Renal cortical epithelial cell (primary cell): ENCODE results near the gene EYS. TPM values are rescaled to one million over a fixed set of nuclear protein-coding genes. Genes with fewer than 3 reads are reported as not detected.
"Not testable (repeated sequence)": the region's sequence is repeated elsewhere in the genome, so short reads cannot be mapped to it uniquely, and the experiment has no call there.

Source experiments
- DNase-seq: peaks from one replicate; pipeline ENCODE4 v3.0.0-alpha.2; 2011; ENCODE audit warnings: low read depth
- total RNA-seq: library from RNA; depleted of rRNA; stranded (reverse); fragments of >200 nt; gene quantifications from 2 replicates; pipeline ENCODE4 v1.2.3, GENCODE V29; 2014

The EYS gene
- total RNA-seq, 1 donor from 2014 or later: 0.10 TPM

DNA sequence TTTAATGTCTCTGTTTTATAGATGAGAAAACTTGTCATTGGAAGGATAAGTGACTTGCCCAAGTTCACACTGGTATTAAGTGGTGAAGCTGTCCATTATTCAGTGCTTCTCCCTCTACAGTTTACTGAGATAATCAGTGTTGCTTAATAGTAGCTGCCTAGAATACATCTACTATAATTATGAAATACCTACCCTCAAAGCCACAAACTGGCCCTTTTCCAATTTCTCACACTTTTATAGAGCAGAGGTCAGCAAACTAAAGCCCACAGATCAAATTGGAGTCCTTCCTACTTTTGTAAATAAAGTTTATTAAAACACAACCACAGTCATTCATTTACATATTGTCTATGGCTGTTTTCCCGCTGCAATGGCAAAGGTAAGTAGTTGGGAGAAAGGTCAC lies 73.5 kb downstream of the EYS start:
- DNase-seq: no peak

DNA sequence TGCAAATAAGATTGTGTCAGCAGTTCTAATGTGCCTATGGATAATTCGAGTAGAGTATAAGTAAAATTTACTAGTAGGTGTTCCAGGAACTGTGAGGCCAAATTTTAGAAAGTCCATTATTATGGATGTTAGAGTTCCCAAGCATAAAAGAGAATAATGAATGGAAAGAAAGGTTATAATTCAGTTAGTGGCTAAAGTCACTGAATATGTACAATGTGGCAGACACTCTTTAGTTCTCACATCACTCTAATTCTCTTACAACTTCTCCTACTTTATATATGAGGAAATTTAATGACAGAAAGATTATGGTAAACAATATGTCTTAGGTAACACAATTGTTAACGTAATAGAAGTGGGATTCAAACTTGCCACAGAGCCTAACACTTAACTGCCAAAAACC lies 75.3 kb downstream of the EYS start:
- no peak for DNase-seq

DNA sequence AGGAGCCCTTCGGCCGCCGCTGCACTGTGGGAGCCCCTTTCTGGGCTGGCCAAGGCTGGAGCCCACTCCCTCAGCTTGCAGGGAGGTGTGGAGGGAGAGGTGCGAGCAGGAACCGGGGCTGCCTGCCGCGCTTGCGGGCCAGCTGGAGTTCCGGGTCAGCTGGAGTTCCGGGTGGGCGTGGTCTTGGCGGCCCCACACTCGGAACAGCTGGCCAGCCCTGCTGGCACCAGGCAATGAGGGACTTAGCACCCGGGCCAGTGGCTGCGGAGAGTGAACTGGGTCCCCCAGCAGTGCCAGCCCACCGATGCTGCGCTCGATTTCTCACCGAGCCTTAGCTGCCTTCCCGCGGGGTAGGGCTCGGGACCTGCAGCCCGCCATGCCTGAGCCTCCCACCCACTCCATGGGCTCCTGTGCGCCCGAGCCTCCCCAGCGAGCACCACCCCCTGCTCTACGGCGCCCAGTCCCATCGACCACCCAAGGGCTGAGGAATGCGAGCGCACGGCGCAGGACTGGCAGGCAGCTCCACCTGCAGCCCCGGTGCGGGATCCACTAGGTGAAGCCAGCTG lies 79.5 kb downstream of the EYS start:
- not testable (repeated sequence) for DNase-seq

DNA sequence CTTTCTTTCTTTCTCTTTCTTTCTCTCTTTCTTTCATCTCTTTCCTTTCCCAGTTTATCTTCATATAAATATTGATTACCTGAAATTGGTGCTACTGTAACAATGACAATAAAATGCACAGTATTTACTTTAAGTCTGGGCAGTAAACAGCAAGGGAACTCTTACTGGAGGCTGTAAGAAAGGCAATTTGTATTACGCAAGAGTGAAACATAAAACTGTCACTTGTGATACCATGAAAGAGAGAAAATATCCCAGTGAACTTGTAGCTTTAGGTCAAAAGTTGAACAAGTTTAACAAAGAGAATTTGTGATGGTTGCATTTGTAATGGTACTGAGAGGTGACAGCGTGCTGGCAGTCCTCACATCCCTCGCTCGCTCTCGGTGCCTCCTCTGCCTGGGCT lies 80.0 kb downstream of the EYS start:
- DNase-seq: no peak

DNA sequence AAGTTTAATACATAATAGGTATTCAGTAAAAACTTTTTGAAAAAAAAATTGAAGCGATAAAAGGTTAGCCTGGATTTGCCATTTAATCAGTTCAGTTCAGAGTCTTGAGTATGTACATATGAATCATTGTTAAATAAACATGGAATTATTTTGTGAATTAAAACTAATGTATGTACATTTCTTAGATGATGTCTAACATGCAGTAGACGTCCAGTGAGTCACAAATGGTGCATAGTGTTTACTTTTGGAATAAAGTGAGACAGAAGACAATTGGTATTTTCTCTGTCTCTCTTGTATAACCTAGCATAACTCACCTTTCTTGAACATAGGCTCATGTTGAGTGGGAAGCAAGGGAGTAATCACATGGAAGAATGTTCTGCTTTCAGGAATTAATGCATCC lies 83.5 kb downstream of the EYS start:
- DNase-seq: no peak

DNA sequence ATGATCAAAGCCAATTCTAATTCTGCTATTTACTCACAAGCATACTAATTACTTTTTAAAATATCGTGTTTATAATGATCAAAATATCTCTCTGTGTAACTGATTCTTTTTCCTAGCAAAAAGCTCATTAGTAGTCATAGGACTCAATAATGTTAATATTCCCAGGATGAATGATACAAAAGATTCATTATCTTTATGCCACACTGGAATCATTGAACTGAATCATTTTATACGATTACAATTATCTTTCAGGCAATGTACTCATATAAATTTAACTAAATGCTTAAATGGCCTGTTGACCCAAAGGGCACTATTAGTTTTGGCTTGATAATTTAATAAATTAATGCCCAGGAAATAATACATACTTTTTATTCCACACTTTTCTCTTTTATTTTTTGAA lies 96.3 kb downstream of the EYS start:
- no peak for DNase-seq

DNA sequence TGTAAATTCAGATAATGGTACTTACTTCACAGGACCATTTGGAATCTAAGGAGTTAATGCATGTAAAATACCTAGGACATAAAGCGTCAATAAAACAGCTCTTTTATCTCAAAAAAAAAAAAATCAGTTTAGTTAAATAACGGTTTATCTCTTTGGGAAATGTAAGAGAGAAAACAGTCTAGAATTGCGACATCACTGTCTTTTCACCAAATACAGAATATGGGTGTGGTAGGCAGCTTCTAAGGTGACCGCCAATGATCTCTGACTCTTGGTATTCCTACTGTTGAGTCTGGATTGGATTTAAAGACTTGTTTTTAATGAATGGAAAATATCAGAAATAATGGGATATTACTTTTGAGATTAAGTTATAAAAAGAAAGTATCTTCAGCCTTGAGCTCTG lies 111.5 kb downstream of the EYS start:
- no peak for DNase-seq

DNA sequence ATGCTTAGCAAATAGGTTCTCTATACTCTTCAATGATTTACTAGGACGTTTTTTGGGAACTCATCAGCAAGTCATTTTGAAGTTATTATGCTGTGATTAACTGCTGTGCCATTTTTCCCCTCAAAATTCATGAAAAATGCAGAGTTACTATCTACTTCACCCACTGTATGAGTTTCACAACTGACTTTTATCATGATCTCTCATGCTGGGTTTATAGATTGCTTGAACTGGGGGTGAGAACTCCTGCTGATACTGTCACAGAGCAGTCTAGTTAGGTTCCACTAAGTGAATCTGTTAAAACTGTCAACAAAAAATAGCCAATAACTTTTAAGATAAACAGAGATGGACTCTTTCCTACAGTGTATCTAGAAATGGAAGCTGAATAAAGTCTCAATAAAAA lies 136.7 kb downstream of the EYS start:
- no peak for DNase-seq

DNA sequence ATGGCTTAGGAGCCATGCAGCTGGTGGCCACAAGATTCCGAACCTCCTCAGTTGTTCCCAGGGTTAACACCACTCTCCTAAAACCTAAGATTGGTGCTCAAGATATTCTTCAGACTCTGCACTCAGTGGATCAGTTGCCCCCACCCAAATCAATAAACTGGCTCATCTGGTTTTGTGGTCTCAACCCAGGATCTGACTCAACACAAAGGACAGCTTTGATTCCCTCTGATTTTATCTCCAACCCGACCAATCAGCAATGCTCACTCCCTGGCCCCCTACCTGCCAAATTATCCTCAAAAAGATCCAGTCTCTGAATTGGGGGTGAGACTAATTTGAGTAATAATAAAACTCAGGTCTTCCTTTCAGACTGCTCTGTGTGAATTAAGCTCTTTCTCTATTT lies 137.5 kb downstream of the EYS start:
- no peak for DNase-seq

DNA sequence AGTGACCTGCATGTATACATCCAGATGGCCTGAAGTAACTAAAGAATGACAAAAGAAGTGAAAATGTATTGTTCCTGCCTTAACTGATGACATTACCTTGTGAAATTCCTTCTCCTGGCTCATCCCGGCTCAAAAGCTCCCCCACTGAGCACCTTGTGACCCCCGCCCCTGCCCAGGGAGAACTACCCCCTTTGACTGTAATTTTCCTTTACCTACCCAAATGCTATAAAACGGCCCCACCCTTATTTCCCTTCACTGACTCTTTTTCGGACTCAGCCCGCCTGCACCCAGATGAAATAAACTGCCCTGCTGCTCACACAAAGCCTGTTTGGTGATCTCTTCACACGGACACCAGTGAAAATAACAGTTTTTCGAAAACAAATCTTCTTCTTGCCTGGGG lies 138.0 kb downstream of the EYS start:
- DNase-seq: not testable (repeated sequence)

DNA sequence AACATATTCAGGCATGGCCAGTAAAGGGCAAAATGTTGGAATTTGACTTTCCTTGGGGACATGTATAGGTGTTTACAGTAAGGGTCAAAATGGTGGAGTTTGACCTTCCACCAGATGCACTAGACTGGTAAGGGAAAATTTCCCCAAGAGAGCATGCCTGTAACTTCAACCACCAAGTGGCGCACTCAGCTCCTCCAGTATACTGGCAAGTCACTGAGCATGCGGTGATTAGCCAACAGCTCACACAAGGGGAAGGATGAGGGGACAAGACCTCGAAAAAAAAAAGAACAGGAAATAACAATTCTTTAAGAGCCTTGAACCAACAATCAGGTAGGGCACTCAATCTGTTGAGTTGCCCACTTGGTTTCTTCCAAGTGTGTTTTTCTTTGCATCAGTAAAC lies 140.9 kb downstream of the EYS start:
- DNase-seq: no peak

DNA sequence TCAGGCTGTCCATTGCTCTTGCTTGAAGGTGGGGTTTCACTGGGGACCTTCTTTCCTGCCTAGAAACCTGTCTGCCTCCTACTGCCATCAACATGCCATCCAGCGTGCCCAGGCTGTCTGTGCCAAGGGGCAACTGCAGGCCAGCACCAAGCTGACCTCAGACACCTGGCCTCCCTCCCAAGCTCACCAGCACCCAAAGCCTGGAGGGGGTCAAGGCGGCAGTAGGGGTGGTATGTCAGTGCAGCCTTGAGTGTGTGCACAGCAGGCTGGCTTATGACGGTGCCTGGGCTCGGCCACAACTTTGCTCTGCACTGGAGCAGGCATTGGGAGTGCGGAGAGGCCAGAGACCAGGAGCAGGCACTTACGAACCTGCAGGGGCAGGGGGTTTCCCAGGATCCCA lies 149.0 kb downstream of the EYS start:
- DNase-seq: no peak

DNA sequence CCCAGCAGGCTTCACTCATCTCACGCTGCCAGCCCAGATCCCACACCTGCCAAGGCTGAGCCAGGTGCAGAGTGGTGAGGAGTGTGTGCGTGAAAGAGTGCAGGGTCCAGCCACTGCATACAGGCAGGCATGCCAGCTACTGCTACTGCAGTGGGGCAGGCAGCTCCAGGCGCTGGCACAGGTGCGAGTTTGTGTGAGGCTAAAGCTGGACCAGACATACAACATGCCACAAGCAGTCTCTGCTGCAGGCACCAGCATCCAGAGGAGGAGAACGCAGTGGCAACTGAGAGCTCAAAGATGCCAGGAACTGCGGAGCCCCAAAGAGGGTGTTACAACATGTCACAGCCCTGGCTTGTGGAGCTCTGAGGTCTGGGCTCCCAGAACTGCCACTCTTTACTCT lies 149.8 kb downstream of the EYS start:
- DNase-seq: no peak

DNA sequence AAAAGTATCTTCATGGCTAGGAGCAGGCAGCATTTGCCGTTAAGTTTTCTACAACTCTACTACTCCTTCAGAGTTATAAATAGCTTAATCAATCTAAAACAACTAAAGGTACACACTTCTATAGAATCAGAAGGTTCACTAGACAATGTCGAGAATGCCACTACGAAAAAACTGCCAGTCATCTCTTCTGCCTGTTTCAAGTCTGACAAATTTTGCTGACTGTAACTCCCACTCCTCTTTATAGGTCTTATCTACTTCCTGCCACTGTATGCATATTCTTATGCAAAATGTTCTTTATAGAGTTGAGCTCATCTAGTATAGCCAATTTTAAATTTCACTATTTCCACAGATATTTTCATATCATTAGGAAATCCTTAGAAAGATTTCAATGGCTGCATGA lies 160.1 kb downstream of the EYS start:
- DNase-seq: no peak

DNA sequence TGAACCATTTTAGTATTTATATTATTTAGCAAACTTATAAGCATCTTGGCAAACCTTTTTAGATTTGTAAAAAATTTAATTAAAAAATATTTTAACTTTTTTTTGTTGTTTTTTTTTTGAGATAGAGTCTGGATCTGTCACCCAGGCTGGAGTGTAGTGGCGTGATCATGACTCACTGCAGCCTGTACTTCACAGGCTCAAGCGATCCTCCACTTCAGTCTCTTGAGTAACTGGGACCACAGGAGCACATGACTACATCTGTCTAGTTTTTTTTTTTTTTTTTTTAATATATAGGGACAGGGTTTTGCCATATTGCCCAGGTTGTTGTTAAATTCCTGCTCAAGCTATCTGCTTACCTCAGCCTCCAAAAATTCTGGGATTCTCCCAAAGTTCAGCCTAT lies 161.1 kb downstream of the EYS start:
- DNase-seq: no peak

DNA sequence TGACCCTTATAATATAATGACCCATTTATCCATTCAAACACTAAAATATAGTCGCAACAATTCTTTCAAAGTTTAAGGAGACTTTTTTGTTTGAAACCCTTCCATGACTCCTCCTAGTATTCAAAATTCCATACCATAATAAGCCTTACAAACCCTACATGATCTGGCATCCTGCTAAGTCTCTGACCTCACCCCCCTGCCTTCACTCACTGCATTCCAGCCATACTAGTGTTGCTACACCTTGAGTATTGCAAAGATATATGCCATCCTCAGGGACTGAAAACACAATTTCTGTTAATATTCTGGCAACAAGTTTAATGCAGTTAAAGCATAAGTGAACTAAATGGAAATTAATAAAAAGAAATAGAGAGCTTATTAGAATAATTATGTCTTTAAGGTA lies 168.4 kb downstream of the EYS start:
- no peak for DNase-seq

DNA sequence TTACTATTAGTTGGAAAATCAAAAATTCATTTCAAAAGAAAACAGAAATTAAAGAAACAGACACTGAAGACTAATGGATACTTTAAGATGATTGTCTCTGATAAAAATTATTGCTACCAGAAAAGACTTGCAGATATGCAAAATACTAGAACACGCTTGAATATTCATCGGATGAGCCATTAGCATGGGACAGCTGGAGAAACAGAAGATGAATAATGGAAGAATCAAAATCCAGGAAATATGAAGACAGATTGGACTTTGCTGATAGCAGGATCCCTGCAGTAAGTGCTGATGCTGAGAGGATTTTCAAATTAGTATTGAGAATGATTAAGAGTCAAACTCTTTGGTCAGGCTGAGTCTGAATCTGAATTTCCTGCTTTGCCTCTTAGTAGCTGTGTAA lies 169.4 kb downstream of the EYS start:
- no peak for DNase-seq

DNA sequence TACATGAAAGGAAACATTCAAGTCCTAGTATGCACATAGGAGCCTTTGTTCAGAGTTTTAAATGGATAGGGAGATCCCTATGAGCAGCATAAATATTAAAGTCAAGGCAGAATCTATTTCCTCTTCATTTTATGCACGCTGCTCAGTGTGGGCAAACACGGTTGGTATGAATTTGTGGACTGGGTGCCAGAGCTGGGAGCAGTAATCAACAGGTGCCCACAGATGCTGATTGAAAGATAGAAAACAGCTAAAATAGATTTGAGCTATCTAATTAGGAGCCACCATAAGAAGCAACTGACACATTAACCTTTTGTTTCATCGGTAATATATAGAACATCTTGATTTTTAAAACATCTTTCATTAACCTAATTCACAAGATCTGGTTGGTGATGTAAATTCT lies 175.5 kb downstream of the EYS start:
- no peak for DNase-seq

DNA sequence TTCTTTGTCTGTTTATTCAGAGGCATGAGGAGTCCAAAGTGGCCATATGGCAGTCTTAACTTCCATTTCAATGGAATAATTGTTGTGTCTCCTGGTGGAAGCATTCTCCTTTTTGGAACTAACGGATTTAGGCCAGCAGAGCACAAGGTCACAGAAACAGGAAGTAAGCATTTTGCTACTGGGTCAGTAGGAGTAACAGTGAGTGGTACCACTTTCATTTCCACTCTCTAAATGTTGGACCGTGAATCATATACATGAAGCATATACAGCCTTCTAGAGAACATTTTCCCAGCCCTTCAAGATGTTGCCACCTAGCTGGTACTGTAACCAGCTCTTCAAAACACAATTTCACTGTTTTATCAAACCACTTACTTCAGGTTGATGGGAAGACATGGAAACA lies 182.8 kb downstream of the EYS start:
- no peak for DNase-seq

DNA sequence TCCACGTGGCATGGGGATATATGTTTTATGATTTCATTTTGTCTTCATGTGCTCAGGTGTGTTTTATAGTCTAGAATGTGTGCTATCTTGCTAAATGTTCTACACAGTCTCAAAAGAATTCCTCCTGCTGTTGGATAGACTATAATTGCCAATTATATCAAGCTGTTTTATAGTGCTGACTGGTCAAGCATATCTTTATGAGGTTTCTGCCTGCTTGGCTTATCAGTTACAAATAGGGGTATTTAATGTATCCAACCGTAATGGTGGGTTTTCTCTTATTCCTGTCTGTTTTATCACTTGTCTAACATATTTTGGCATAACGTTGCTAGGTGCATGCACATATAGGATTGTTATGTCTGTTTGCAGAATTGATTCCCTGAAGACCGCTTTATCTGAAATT lies 201.3 kb downstream of the EYS start:
- DNase-seq: no peak

DNA sequence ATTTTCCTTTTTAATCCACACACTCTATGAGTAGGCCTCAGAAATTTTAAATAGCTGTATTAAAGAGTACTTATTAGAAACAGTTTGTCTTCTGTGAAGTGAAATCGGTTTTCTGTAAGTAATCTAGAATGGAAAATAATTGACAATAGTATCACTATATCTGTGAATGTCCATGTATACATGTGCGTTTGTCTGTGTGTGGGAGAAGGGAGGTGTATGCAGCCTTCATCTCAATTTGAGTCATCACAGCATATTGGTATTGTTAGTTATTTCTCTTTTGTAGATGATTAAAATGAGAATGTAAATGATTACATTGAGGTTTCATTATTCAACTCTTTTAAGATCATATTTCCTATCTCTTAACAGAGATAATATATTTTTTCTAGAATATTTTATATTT lies 206.0 kb downstream of the EYS start:
- DNase-seq: no peak

DNA sequence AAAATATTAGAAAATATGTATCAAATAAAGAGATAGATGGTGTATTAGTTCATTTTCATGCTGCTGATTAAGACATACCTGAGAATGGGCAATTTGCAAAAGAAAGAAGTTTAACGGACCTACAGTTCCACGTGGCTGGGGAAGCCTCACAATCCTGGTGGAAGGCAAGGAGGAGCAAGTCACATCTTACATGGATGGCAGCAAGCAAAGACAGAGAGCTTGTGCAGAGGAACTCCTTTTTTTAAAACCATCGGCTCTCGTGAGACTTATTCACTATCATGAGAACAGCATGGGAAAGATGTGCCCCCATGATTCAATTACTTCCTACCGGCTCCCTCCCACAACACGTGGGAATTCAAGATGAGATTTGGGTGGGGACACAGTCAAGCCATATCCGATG lies 223.4 kb downstream of the EYS start:
- not testable (repeated sequence) for DNase-seq

DNA sequence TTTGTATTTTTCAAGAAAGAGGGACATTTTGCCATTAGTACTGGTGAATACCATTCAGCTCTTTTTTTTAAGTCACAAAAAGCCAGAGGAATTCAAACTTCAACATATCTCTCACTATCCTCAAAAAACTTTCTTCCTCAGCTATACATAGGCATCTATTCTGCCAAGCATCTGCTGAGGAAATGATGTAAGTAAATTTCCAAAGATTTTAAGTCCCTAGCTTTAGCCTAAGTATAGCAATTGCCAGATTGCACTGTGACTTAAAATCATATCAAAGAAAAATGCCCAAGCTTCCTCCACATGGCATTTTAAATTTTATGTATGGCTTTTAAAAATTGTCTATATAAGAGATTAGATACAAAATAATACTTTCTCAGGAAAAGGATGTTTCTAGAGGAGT lies 237.4 kb downstream of the EYS start:
- DNase-seq: no peak

DNA sequence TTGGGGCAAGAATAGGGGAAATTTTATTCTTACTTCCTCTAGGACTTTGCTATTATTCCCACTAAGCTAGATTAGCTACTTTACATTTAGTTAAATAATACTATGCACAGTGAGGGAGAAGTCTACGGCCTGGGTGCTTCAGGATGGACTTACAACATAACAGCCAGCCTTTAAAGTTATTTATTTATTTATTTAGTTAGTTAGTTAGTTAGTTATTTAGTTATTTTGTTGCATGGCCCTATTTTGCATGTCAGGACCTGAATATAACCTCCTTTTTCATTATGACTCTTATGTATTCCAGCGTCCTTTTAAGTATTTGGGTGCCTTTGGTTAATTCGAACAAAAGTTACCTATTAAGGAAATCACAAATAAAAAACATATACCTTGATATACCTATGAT lies 238.7 kb downstream of the EYS start:
- DNase-seq: no peak

DNA sequence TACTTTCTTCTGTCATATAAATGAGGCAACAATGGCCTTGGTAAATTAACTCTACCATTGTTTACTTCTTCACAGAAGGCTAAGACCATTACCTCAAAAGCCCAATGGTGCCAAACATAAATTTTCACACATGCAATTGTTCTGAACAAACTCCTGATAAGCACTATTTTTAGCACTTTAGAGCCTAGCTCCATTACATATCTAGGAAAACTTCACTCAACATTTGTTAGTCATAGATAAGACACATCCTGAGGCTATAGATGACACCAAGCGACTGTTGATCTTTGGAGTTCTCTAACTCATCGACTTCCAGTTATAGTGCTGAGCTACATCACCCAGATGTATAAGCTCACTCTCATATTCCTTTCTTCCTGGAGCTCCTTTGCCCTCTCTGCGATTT lies 245.9 kb downstream of the EYS start:
- DNase-seq: no peak
